Neural cell (in vitro differentiated cells): ENCODE results near the gene MCC.

Source experiments
- EP300 ChIP-seq: fragments of 450-650 bp; conservative IDR thresholded peaks from 2 replicates; pipeline ENCODE4 v1.6.1; 2014; ENCODE audit warnings: antibody characterized with exemption, mild to moderate bottlenecking, moderate library complexity; ENCODE audit not compliant: poor library complexity, severe bottlenecking
- EZH2 ChIP-seq: fragments of 200-600, 300-800 bp; shearing (Covaris generic), sonication (generic); IDR thresholded peaks from 2 replicates; pipeline ENCODE4 v1.6.1; 2014; ENCODE audit warnings: antibody characterized with exemption, low read length, borderline replicate concordance, mild to moderate bottlenecking; ENCODE audit not compliant: insufficient read depth, poor library complexity, severe bottlenecking
- MXI1 ChIP-seq: fragments of 450-650 bp; conservative IDR thresholded peaks from 2 replicates; pipeline ENCODE4 v1.6.1; 2014; ENCODE audit warnings: antibody characterized with exemption, mild to moderate bottlenecking; ENCODE audit not compliant: poor library complexity, severe bottlenecking
- POLR2AphosphoS5 ChIP-seq: IDR thresholded peaks from 2 replicates; pipeline ENCODE4 v1.6.1; 2012
- RAD21 ChIP-seq: fragments of 450-650 bp; conservative IDR thresholded peaks from 2 replicates; pipeline ENCODE4 v1.6.1; 2014; ENCODE audit warnings: antibody characterized with exemption, mild to moderate bottlenecking, moderate library complexity
- SMC3 ChIP-seq: fragments of 450-650 bp; conservative IDR thresholded peaks from 2 replicates; pipeline ENCODE4 v1.6.1; 2014; ENCODE audit warnings: antibody characterized with exemption, mild to moderate bottlenecking, moderate library complexity; ENCODE audit not compliant: poor library complexity
- TAF1 ChIP-seq: IDR thresholded peaks from 2 replicates; pipeline ENCODE4 v1.6.1; 2012; ENCODE audit warnings: low read depth
- TF ChIP-seq, protein P1 (sequence below): fragments of 450-650 bp; IDR thresholded peaks from 2 replicates; pipeline ENCODE4 v1.5.1; 2014; ENCODE audit warnings: antibody characterized with exemption, mild to moderate bottlenecking, moderate library complexity; ENCODE audit not compliant: poor library complexity, severe bottlenecking
- TF ChIP-seq, protein P2 (sequence below): IDR thresholded peaks from 2 replicates; pipeline ENCODE4 v1.6.1; 2012; ENCODE audit warnings: borderline replicate concordance

DNA sequence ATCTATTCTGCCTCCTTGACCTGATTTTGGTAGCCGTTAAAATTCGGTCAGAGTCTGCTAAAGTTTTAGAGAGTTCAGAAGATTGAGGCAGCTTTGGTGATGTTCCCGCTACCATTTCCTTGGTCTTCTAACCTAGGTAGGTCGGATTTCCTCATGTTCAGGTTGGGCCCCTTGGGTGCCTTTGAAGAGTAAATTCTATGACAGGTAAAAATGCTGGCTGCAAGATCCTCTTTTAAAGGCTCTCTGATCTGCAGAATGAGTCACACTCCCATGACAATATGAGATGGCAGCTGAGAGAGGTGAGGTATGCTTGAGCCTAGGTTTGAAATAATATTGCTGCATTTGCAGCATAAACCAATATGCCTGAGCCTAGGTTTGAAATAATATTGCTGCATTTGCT lies 252.4 kb downstream of the MCC start:
- TF ChIP-seq POLR2AphosphoS5, result no peak
- TF ChIP-seq, protein P1, sequence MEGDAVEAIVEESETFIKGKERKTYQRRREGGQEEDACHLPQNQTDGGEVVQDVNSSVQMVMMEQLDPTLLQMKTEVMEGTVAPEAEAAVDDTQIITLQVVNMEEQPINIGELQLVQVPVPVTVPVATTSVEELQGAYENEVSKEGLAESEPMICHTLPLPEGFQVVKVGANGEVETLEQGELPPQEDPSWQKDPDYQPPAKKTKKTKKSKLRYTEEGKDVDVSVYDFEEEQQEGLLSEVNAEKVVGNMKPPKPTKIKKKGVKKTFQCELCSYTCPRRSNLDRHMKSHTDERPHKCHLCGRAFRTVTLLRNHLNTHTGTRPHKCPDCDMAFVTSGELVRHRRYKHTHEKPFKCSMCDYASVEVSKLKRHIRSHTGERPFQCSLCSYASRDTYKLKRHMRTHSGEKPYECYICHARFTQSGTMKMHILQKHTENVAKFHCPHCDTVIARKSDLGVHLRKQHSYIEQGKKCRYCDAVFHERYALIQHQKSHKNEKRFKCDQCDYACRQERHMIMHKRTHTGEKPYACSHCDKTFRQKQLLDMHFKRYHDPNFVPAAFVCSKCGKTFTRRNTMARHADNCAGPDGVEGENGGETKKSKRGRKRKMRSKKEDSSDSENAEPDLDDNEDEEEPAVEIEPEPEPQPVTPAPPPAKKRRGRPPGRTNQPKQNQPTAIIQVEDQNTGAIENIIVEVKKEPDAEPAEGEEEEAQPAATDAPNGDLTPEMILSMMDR, result no peak
- no peak for TF ChIP-seq RAD21
- TF ChIP-seq EZH2, result no peak
- TF ChIP-seq, protein P2, sequence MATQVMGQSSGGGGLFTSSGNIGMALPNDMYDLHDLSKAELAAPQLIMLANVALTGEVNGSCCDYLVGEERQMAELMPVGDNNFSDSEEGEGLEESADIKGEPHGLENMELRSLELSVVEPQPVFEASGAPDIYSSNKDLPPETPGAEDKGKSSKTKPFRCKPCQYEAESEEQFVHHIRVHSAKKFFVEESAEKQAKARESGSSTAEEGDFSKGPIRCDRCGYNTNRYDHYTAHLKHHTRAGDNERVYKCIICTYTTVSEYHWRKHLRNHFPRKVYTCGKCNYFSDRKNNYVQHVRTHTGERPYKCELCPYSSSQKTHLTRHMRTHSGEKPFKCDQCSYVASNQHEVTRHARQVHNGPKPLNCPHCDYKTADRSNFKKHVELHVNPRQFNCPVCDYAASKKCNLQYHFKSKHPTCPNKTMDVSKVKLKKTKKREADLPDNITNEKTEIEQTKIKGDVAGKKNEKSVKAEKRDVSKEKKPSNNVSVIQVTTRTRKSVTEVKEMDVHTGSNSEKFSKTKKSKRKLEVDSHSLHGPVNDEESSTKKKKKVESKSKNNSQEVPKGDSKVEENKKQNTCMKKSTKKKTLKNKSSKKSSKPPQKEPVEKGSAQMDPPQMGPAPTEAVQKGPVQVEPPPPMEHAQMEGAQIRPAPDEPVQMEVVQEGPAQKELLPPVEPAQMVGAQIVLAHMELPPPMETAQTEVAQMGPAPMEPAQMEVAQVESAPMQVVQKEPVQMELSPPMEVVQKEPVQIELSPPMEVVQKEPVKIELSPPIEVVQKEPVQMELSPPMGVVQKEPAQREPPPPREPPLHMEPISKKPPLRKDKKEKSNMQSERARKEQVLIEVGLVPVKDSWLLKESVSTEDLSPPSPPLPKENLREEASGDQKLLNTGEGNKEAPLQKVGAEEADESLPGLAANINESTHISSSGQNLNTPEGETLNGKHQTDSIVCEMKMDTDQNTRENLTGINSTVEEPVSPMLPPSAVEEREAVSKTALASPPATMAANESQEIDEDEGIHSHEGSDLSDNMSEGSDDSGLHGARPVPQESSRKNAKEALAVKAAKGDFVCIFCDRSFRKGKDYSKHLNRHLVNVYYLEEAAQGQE, result no peak
- no peak for TF ChIP-seq TAF1
- no peak for TF ChIP-seq EP300
- TF ChIP-seq SMC3, result no peak
- no peak for TF ChIP-seq MXI1
